GM12891 (cell line): ENCODE results near the gene AFG3L2.

ENCODE experiments used
- PAX5 ChIP-seq: IDR thresholded peaks from 2 replicates; pipeline ENCODE4 v1.6.1; 2011; ENCODE audit warnings: low read length, moderate library complexity, mild to moderate bottlenecking; ENCODE audit not compliant: insufficient read depth, severe bottlenecking
- POLR2A ChIP-seq: IDR thresholded peaks from 2 replicates; pipeline ENCODE4 v1.6.1; 2011; ENCODE audit warnings: low read depth, low read length, control low read depth
- POLR2AphosphoS5 ChIP-seq: IDR thresholded peaks from 2 replicates; pipeline ENCODE4 v1.6.1; 2011; ENCODE audit warnings: low read depth, low read length, control low read depth
- TAF1 ChIP-seq: IDR thresholded peaks from 2 replicates; pipeline ENCODE4 v1.6.1; 2011; ENCODE audit warnings: low read depth, low read length, control low read depth

GRCh38 chr18:12399231-12399630 is 22.2 kb upstream of the AFG3L2 start:
- no peak for TF ChIP-seq POLR2A
- no peak for TF ChIP-seq TAF1
- TF ChIP-seq POLR2AphosphoS5, result no peak
- TF ChIP-seq PAX5, result no peak
